Activated B cell treated with CpG ODN at 0.5 μM for 24 hours (primary cell): ENCODE measurements around the gene E2F3. TPM values are rescaled to one million over a fixed set of nuclear protein-coding genes. Genes with fewer than 3 reads are reported as not detected.

Experiments used
- ATAC-seq: fragments of 200-7000 bp; cut with Tn5 transposase; one replicate; pipeline ENCODE4 v1.10.0; 2021; ENCODE audit warnings: low read depth, mild to moderate bottlenecking, moderate library complexity
- CTCF ChIA-PET: fragments of 350-600 bp; sonication (Branson Sonifier 250); formaldehyde crosslinking; loops from one replicate; lab custom pipeline; 2021; ENCODE audit warnings: antibody characterized with exemption; lab: Charles Lee
- POLR2A ChIA-PET: fragments of 350-600 bp; sonication (Branson Sonifier 250); formaldehyde crosslinking; loops from one replicate; lab custom pipeline; 2021; ENCODE audit warnings: antibody characterized with exemption; lab: Charles Lee
- DNase-seq: peaks from one replicate; pipeline ENCODE4 v3.0.0; 2022
- H3K27ac Mint-ChIP-seq: one replicate; pipeline ENCODE4 v1.8.0; 2020; ENCODE audit warnings: mixed read lengths
- H3K27me3 Mint-ChIP-seq: one replicate; pipeline ENCODE4 v1.8.0; 2021; ENCODE audit warnings: mixed read lengths
- H3K36me3 Mint-ChIP-seq: one replicate; pipeline ENCODE4 v1.8.0; 2021; ENCODE audit warnings: low read depth, mixed read lengths
- H3K4me1 Mint-ChIP-seq: one replicate; pipeline ENCODE4 v1.8.0; 2021; ENCODE audit warnings: mixed read lengths
- H3K4me3 Mint-ChIP-seq: one replicate; pipeline ENCODE4 v1.8.0; 2020; ENCODE audit warnings: mild to moderate bottlenecking, mixed read lengths
- H3K9me3 Mint-ChIP-seq: one replicate; pipeline ENCODE4 v1.8.0; 2020; ENCODE audit warnings: mixed read lengths
- intact Hi-C: fragments of 100-400 bp; cut with micrococcal nuclease; formaldehyde crosslinking; loops from one replicate; pipeline ENCODE4 v1.15.1; 2024
- total RNA-seq: library from RNA; stranded (reverse); gene quantifications from 2 replicates; pipeline ENCODE4 v1.2.3, GENCODE V29; 2022
- TF ChIP-seq, protein P1 (sequence below): fragments of 200-600 bp; IDR thresholded peaks from one replicate; pipeline ENCODE4 v1.8.0; 2022; ENCODE audit warnings: antibody characterized with exemption, mild to moderate bottlenecking

Gene E2F3
- total RNA-seq, 1 donor from 2014 or later, result 15.6 TPM

DNA sequence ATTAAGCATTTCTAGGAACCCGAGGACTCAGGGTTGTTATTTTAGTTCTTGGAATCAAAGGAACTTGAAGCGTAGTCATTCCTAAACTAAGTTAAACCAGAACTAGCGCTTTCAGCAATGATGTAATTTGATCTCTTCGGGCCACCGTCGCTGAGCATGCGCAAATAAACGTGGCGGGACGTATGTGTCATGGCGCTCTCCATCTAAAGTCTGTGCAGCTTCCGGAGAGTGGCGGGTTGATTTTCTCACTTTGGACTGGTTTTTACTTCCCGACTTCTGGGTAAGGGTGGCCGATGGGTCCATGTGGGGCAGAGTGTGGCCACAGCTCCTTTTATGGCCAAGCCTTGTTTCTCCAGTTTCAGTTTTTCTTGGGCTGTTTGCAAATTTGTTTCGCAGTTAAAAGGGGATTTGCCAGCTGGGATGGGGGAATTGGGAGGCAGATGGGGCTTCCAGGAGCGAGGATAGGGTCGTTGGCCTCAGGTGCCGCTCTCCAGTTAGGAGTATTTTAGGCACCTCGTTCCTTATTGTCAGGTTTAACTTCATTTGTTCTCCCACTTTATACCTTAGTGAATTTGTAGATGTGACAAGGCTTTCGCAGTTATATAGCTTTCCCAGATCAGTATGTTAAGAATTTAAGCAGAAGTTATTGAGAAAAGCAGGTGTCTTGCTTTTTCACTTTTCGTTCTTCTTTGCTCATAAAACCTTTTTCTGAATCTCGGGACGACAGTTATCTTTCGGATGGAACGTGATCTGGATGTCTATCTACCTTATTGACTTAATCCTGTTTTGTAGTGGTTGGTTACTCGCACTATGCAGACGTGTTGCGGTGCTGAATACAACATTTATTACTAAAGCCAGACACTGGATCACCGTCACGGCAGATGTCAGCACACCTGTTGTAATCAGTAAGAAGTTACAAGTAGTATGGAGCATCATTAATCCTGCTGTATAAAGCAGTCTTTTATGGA is 132.9 kb downstream of the E2F3 start, which contains the start of gene CDKAL1:
Gene CDKAL1 (plus strand): TSS at position 163 of the 968 bp plus-strand sequence. CDS start 11,894 bp downstream, outside the sequence.
- CTCF ChIA-PET, result interaction anchor here (1.2 to 3.2 kb wide), 3 partner anchors 130 to 1059 kb away, joined by 3 to 11 read pairs (median 3); partner anchors contain the start of gene SOX4
- TF ChIP-seq, protein P1, sequence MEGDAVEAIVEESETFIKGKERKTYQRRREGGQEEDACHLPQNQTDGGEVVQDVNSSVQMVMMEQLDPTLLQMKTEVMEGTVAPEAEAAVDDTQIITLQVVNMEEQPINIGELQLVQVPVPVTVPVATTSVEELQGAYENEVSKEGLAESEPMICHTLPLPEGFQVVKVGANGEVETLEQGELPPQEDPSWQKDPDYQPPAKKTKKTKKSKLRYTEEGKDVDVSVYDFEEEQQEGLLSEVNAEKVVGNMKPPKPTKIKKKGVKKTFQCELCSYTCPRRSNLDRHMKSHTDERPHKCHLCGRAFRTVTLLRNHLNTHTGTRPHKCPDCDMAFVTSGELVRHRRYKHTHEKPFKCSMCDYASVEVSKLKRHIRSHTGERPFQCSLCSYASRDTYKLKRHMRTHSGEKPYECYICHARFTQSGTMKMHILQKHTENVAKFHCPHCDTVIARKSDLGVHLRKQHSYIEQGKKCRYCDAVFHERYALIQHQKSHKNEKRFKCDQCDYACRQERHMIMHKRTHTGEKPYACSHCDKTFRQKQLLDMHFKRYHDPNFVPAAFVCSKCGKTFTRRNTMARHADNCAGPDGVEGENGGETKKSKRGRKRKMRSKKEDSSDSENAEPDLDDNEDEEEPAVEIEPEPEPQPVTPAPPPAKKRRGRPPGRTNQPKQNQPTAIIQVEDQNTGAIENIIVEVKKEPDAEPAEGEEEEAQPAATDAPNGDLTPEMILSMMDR, result no peak
- Mint-ChIP-seq H3K27ac (peak within 1 kb of the TSS; percentile 96), H3K27me3 (no peaks in the 10 kb centered on the region), H3K4me3 (peak within 1 kb of the TSS; percentile 98), H3K36me3 (peaks cover 33% of the 10 kb centered on the region), H3K9me3 (no peaks in the 10 kb centered on the region), H3K4me1 (peaks cover 26% of the 10 kb centered on the region)
- peak; percentile 96 for ATAC-seq
- POLR2A ChIA-PET, result interaction anchor here (0.6 to 1.9 kb wide), 4 partner anchors 130 to 1054 kb away, joined by 3 to 9 read pairs (median 6); no protein-coding TSS in a partner anchor
- intact Hi-C loops, result loop anchor here (1.0 kb wide), 3 partner anchors 131 to 321 kb away; no protein-coding TSS in a partner anchor
- DNase-seq, result peak; percentile 77

DNA sequence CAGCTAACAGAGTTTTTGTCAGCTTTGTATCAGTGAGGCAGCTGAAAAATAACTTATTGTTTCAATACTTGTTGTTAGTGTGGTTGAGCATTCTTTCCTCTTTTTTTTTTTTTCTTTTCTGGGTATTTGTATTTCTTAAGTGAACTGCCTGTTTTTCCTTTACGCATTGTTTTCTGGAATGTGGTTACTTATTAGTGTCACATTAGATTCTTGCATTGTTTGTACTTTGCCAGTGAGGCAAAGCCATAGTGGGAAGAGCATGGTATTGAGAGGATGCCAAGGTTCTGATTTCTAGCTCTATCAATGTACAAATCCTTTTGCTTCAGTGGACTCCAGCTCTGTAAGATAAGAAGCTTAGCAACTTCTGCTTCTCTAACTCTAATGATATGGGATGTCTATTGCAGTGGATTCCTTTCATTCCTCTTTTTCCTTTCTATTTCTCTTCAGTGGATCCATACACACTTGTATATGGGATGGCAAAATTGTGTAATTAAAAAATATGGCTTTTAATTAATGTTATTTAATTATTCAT is 136.5 kb downstream of the E2F3 start:
- Mint-ChIP-seq H3K9me3 (no peaks in the 10 kb centered on the region), H3K27me3 (no peaks in the 10 kb centered on the region), H3K27ac (no peak overlapping the region), H3K4me1 (peaks cover 26% of the 10 kb centered on the region), H3K4me3 (no peak overlapping the region), H3K36me3 (peaks cover 56% of the 10 kb centered on the region)
- CTCF ChIA-PET, result interaction anchor here (1.0 to 1.7 kb wide), 2 partner anchors 134 to 1051 kb away, joined by 3 to 4 read pairs; no protein-coding TSS in a partner anchor
- TF ChIP-seq, protein P1, result no peak
- intact Hi-C loops, result no loop called here
- DNase-seq, result no peak
- no peak for ATAC-seq
- POLR2A ChIA-PET, result interaction anchor here (0.7 kb wide), 2 partner anchors 884 to 1057 kb away, joined by 3 to 4 read pairs; no protein-coding TSS in a partner anchor

DNA sequence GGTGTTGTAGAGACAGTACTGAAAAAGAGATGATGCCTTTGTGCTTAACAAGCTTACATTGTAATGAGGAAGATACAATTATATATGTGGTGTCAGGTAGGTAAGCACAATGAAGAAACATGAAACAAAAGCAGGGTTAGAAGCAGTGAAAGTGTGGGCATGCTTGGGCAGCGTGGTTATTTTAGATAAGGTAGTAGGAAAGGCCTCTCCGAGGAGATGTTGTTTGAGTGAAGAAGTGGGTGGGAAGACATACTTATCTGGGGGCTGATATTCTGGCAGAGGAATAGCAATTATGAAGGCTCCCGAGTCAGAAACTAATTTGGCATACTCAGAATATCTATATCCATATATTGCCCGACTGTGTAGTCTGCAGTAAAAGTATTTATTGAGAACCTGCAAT is 137.2 kb downstream of the E2F3 start:
- H3K9me3 Mint-ChIP-seq, result no peaks in the 10 kb centered on the region
- no peak overlapping the region for H3K4me3 Mint-ChIP-seq
- ATAC-seq, result no peak
- TF ChIP-seq, protein P1, result no peak
- intact Hi-C loops, result no loop called here
- POLR2A ChIA-PET, result no interaction called here
- DNase-seq, result no peak
- no peaks in the 10 kb centered on the region for H3K27me3 Mint-ChIP-seq
- peaks cover 58% of the 10 kb centered on the region for H3K36me3 Mint-ChIP-seq
- H3K4me1 Mint-ChIP-seq, result peaks cover 22% of the 10 kb centered on the region
- no peak overlapping the region for H3K27ac Mint-ChIP-seq
- CTCF ChIA-PET, result interaction anchor here (1.0 kb wide), 1 partner anchor 135 kb away, joined by 3 read pairs; no protein-coding TSS in a partner anchor

DNA sequence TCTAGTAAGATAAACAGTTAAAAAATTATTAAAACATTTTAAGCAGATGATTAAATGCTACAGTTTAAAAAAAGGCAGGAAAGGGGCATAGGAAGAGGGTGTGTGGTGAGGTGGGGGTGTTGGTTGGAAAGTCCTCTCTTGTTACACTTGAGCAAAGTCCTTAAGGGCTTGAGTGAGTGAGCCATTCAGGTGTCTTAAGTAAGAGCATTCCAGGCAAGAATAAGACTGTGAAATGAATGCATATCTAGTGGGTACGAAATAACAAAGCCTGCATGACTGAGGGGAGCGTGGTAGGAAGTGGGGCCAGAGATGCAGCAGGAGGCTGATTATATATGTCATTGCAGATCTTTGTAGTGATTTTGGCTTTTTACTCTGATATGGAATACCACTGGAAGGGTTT is 137.7 kb downstream of the E2F3 start:
- H3K27ac Mint-ChIP-seq, result no peak overlapping the region
- no peak overlapping the region for H3K4me3 Mint-ChIP-seq
- ChIA-PET POLR2A (no interaction called here), CTCF (no interaction called here)
- TF ChIP-seq, protein P1, result no peak
- H3K27me3 Mint-ChIP-seq, result no peaks in the 10 kb centered on the region
- peaks cover 18% of the 10 kb centered on the region for H3K4me1 Mint-ChIP-seq
- no peaks in the 10 kb centered on the region for H3K9me3 Mint-ChIP-seq
- intact Hi-C loops, result no loop called here
- DNase-seq, result no peak
- no peak for ATAC-seq
- peaks cover 58% of the 10 kb centered on the region for H3K36me3 Mint-ChIP-seq
